IMR-90 (cell line): Measurements from ENCODE around the gene EPHA2. TPM values are rescaled to one million over a fixed set of nuclear protein-coding genes. Genes with fewer than 3 reads are reported as not detected.

Source experiments
- ATAC-seq: fragments of 200-7000 bp; cut with Tn5 transposase; 2 replicates; pipeline ENCODE4 v1.9.1; 2020; ENCODE audit warnings: low read depth, mild to moderate bottlenecking, moderate library complexity
- BruUV-seq: library from RNA; stranded (reverse); fragments of 400-500 nt; replicated peaks from 2 replicates; lab custom pipeline; 2021; lab: Mats Ljungman, UMichigan
- CTCF ChIA-PET: fragments of 300-600 bp; formaldehyde crosslinking; extraction: SDS; loops from one replicate; lab custom pipeline; 2021; ENCODE audit warnings: antibody characterized with exemption; lab: Yijun Ruan, JAX
- POLR2A ChIA-PET: fragments of 300-600 bp; sonication (Branson Sonifier 250); formaldehyde crosslinking; loops from one replicate; lab custom pipeline; 2022; ENCODE audit warnings: antibody characterized with exemption; ENCODE audit not compliant: unreplicated experiment; lab: Charles Lee
- DNase-seq: peaks from one replicate; pipeline ENCODE4 v3.0.0; 2013
- H2AFZ ChIP-seq: replicated peaks from 2 replicates; pipeline ENCODE3; 2013; ENCODE audit warnings: low read length, mild to moderate bottlenecking; ENCODE audit not compliant: poor library complexity
- H2AK5ac ChIP-seq: 2 replicates; pipeline ENCODE4 v1.6.1; 2013; ENCODE audit warnings: low read depth, low read length, inconsistent platforms
- H2AK9ac ChIP-seq: replicated peaks from 2 replicates; pipeline ENCODE3; 2013; ENCODE audit warnings: mild to moderate bottlenecking, low read depth, low read length, moderate library complexity; ENCODE audit not compliant: poor library complexity
- H2BK120ac ChIP-seq: 2 replicates; pipeline ENCODE4 v1.6.1; 2013; ENCODE audit warnings: low read depth, low read length, inconsistent platforms
- H2BK15ac ChIP-seq: 3 replicates; pipeline ENCODE4 v1.6.1; 2013; ENCODE audit warnings: low read depth, low read length, inconsistent platforms
- H2BK20ac ChIP-seq: 2 replicates; pipeline ENCODE4 v1.6.1; 2013; ENCODE audit warnings: low read depth, mild to moderate bottlenecking, inconsistent platforms, low read length, moderate library complexity
- H2BK5ac ChIP-seq: 2 replicates; pipeline ENCODE4 v1.6.1; 2013; ENCODE audit warnings: mild to moderate bottlenecking, low read depth, low read length, inconsistent platforms; ENCODE audit not compliant: poor library complexity, severe bottlenecking
- H3K14ac ChIP-seq: replicated peaks from 2 replicates; pipeline ENCODE4 v1.6.1; 2013; ENCODE audit warnings: low read depth, low read length, inconsistent platforms
- H3K18ac ChIP-seq: 2 replicates; pipeline ENCODE4 v1.6.1; 2013; ENCODE audit warnings: low read depth, low read length, control low read depth
- H3K23ac ChIP-seq: 2 replicates; pipeline ENCODE4 v1.6.1; 2013; ENCODE audit warnings: low read depth, low read length, inconsistent platforms
- H3K27ac ChIP-seq: 2 replicates; pipeline ENCODE4 v1.5.1; 2013; ENCODE audit warnings: mild to moderate bottlenecking, control low read depth, low read length; ENCODE audit not compliant: insufficient read depth
- H3K27me3 ChIP-seq: 2 replicates; pipeline ENCODE4 v1.6.1; 2013; ENCODE audit warnings: low read length; ENCODE audit not compliant: control insufficient read depth, insufficient read depth
- H3K36me3 ChIP-seq: 2 replicates; pipeline ENCODE4 v1.6.1; 2013; ENCODE audit warnings: low read length, mixed read lengths; ENCODE audit not compliant: control insufficient read depth, insufficient read depth
- H3K4ac ChIP-seq: 2 replicates; pipeline ENCODE4 v1.6.1; 2013; ENCODE audit warnings: low read depth, low read length, inconsistent platforms
- H3K4me1 ChIP-seq: 2 replicates; pipeline ENCODE4 v1.6.1; 2013; ENCODE audit warnings: low read length, mixed read lengths; ENCODE audit not compliant: control insufficient read depth, insufficient read depth
- H3K4me2 ChIP-seq: 2 replicates; pipeline ENCODE4 v1.6.1; 2013; ENCODE audit warnings: low read depth, mild to moderate bottlenecking, control low read depth, low read length, moderate library complexity
- H3K4me3 ChIP-seq: 2 replicates; pipeline ENCODE4 v1.5.1; 2013; ENCODE audit warnings: low read depth, mild to moderate bottlenecking, control low read depth, low read length, moderate library complexity; ENCODE audit not compliant: insufficient read depth
- H3K56ac ChIP-seq: 2 replicates; pipeline ENCODE4 v1.6.1; 2013; ENCODE audit warnings: low read length, inconsistent platforms; ENCODE audit not compliant: insufficient read depth; ENCODE audit errors: extremely low read depth
- H3K79me1 ChIP-seq, 2 experiments: 2 replicates each; pipeline ENCODE4 v1.6.1; 2013; ENCODE audit warnings: low read length in 2 of 2, inconsistent platforms in 1 of 2, low read depth in 1 of 2
- H3K9ac ChIP-seq: 2 replicates; pipeline ENCODE4 v1.6.1; 2013; ENCODE audit warnings: low read depth, low read length, control low read depth
- H3K9me1 ChIP-seq: 2 replicates; pipeline ENCODE4 v1.6.1; 2013; ENCODE audit warnings: low read length, inconsistent platforms; ENCODE audit not compliant: insufficient read depth
- H3K9me3 ChIP-seq: 2 replicates; pipeline ENCODE4 v1.6.1; 2013; ENCODE audit warnings: low read length; ENCODE audit not compliant: control insufficient read depth, insufficient read depth
- H4K20me1 ChIP-seq: 2 replicates; pipeline ENCODE4 v1.6.1; 2013; ENCODE audit warnings: low read length, inconsistent platforms; ENCODE audit not compliant: insufficient read depth
- H4K5ac ChIP-seq: 2 replicates; pipeline ENCODE4 v1.6.1; 2013; ENCODE audit warnings: mild to moderate bottlenecking, low read depth, low read length, control low read depth
- H4K8ac ChIP-seq, 2 experiments: 2 replicates each; pipeline ENCODE4 v1.6.1; 2013; ENCODE audit warnings: low read depth in 2 of 2, low read length in 2 of 2, control low read depth in 1 of 2, inconsistent platforms in 1 of 2
- H4K91ac ChIP-seq: 2 replicates; pipeline ENCODE4 v1.6.1; 2013; ENCODE audit warnings: low read depth, low read length, inconsistent platforms; ENCODE audit not compliant: insufficient read depth
- BHLHE40 ChIP-seq: fragments of 150-350 bp; IDR thresholded peaks from 2 replicates; pipeline ENCODE4 v1.6.1; 2016; ENCODE audit warnings: mild to moderate bottlenecking, low read depth, low read length
- CEBPB ChIP-seq: IDR thresholded peaks from 2 replicates; pipeline ENCODE4 v1.6.1; 2012; ENCODE audit warnings: low read depth, low read length, improper control_type of control experiment
- FOS ChIP-seq: fragments of 150-350 bp; IDR thresholded peaks from 2 replicates; pipeline ENCODE4 v1.6.1; 2016; ENCODE audit warnings: low read depth, low read length
- MAFK ChIP-seq: IDR thresholded peaks from 2 replicates; pipeline ENCODE4 v1.6.1; 2012; ENCODE audit warnings: low read depth, low read length, improper control_type of control experiment
- MAZ ChIP-seq: IDR thresholded peaks from 2 replicates; pipeline ENCODE4 v1.6.1; 2012; ENCODE audit warnings: low read depth, mild to moderate bottlenecking, low read length, improper control_type of control experiment, moderate library complexity, borderline replicate concordance
- NFE2L2 ChIP-seq: fragments of 150-350 bp; IDR thresholded peaks from 2 replicates; pipeline ENCODE4 v1.6.1; 2016; ENCODE audit warnings: low read depth, mild to moderate bottlenecking, low read length
- RAD21 ChIP-seq: IDR thresholded peaks from 2 replicates; pipeline ENCODE4 v1.6.1; 2012; ENCODE audit warnings: low read length, improper control_type of control experiment
- RCOR1 ChIP-seq: IDR thresholded peaks from 2 replicates; pipeline ENCODE4 v1.6.1; 2012; ENCODE audit warnings: mild to moderate bottlenecking, low read length, improper control_type of control experiment; ENCODE audit not compliant: insufficient replicate concordance
- RFX5 ChIP-seq: IDR thresholded peaks from 2 replicates; pipeline ENCODE4 v1.8.0; 2012; ENCODE audit warnings: low read depth, mild to moderate bottlenecking, low read length, moderate library complexity
- SMC3 ChIP-seq: fragments of 150-350 bp; IDR thresholded peaks from 2 replicates; pipeline ENCODE4 v1.6.1; 2016; ENCODE audit warnings: low read depth, mild to moderate bottlenecking, antibody characterized with exemption, low read length, moderate library complexity
- WGBS, 2 experiments: methylation state at CpG; one replicate each; pipeline versions ENCODE4 v1.1.5 to v1.1.7; 2013; ENCODE audit warnings: missing lambda C conversion rate in 2 of 2; ENCODE audit not compliant: insufficient read length in 1 of 2; ENCODE audit errors: extremely low coverage in 2 of 2; 5-methylcytosine and 5-hydroxymethylcytosine counted together
- dilution Hi-C: fragments of 300-500 bp; cut with HindIII; formaldehyde crosslinking; loops from one replicate; pipeline ENCODE4 v1.14.3; 2018; ENCODE audit warnings: low sequenced_read_pairs; ENCODE audit not compliant: unreplicated experiment
- in situ Hi-C: fragments of 300-500 bp; cut with MboI; formaldehyde crosslinking; loops from 3 replicates; pipeline ENCODE4 v1.14.3; 2019; ENCODE audit warnings: low sequenced_read_pairs, inconsistent platforms, mixed read lengths
- intact Hi-C: fragments of 100-400 bp; cut with micrococcal nuclease; formaldehyde crosslinking; loops from 2 replicates; pipeline ENCODE4 v1.10.0; 2022
- polyA plus RNA-seq, 3 experiments: library from polyadenylated mRNA; depleted of rRNA; stranded (reverse); fragments of >200 nt; gene quantifications; 2 replicates each; pipeline ENCODE4 v1.2.3, GENCODE V29; 2012; ENCODE audit warnings: low replicate concordance in 1 of 3
- total RNA-seq: library from RNA; depleted of rRNA; stranded (reverse); fragments of >200 nt; gene quantifications from 2 replicates; pipeline ENCODE4 v1.2.3, GENCODE V29; 2012
- TF ChIP-seq, protein P1 (sequence below): fragments of 150-350 bp; IDR thresholded peaks from 2 replicates; pipeline ENCODE4 v1.6.1; 2016; ENCODE audit warnings: low read depth, mild to moderate bottlenecking, low read length, moderate library complexity, borderline replicate concordance
- TF ChIP-seq, protein P2 (sequence below): conservative IDR thresholded peaks from 2 replicates; pipeline ENCODE4 v1.5.1; 2012; ENCODE audit warnings: mild to moderate bottlenecking, low read depth, low read length, improper control_type of control experiment
- TF ChIP-seq, protein P3 (sequence below): fragments of 150-350 bp; IDR thresholded peaks from 2 replicates; pipeline ENCODE4 v1.6.1; 2017; ENCODE audit warnings: mild to moderate bottlenecking, antibody characterized with exemption, low read length, low read depth

Gene EPHA2
- total and polyA plus RNA-seq, 2 of the 4 experiments (the other 2 are of a cell fraction): 24.0 to 72.6 TPM

DNA sequence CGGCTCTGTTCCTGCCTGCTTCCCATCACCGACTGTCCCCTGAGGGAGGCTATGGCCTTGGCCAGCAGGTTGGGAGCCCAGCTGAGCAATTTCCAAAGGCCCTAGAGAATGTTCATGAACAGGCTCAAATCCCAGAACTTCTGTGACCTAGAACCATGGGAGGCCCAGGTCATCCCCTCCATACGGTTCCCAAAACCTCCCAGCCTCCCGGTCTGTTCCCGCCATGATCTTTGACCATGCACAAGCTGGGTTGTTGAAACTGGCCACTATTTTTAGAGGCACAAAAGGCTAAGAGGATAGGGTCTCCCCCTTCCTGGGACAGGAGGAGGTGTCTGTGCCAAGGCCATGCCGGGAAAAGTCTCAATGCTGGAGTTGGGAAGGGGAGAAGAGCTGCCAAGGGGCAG, 27.5 kb downstream of the EPHA2 start:
- H3K14ac ChIP-seq: no peak overlapping the region
- no peak for TF ChIP-seq CEBPB
- TF ChIP-seq, protein P1, sequence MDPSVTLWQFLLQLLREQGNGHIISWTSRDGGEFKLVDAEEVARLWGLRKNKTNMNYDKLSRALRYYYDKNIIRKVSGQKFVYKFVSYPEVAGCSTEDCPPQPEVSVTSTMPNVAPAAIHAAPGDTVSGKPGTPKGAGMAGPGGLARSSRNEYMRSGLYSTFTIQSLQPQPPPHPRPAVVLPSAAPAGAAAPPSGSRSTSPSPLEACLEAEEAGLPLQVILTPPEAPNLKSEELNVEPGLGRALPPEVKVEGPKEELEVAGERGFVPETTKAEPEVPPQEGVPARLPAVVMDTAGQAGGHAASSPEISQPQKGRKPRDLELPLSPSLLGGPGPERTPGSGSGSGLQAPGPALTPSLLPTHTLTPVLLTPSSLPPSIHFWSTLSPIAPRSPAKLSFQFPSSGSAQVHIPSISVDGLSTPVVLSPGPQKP: no peak
- TF ChIP-seq, protein P2, sequence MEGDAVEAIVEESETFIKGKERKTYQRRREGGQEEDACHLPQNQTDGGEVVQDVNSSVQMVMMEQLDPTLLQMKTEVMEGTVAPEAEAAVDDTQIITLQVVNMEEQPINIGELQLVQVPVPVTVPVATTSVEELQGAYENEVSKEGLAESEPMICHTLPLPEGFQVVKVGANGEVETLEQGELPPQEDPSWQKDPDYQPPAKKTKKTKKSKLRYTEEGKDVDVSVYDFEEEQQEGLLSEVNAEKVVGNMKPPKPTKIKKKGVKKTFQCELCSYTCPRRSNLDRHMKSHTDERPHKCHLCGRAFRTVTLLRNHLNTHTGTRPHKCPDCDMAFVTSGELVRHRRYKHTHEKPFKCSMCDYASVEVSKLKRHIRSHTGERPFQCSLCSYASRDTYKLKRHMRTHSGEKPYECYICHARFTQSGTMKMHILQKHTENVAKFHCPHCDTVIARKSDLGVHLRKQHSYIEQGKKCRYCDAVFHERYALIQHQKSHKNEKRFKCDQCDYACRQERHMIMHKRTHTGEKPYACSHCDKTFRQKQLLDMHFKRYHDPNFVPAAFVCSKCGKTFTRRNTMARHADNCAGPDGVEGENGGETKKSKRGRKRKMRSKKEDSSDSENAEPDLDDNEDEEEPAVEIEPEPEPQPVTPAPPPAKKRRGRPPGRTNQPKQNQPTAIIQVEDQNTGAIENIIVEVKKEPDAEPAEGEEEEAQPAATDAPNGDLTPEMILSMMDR: no peak
- TF ChIP-seq FOS: no peak
- TF ChIP-seq RFX5: no peak
- no peak for TF ChIP-seq MAFK
- no peak for TF ChIP-seq RCOR1
- TF ChIP-seq, protein P3, sequence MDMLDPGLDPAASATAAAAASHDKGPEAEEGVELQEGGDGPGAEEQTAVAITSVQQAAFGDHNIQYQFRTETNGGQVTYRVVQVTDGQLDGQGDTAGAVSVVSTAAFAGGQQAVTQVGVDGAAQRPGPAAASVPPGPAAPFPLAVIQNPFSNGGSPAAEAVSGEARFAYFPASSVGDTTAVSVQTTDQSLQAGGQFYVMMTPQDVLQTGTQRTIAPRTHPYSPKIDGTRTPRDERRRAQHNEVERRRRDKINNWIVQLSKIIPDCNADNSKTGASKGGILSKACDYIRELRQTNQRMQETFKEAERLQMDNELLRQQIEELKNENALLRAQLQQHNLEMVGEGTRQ: no peak
- TF ChIP-seq BHLHE40: no peak
- no peak for TF ChIP-seq NFE2L2
- no peak for TF ChIP-seq RAD21
- TF ChIP-seq MAZ: no peak
- TF ChIP-seq SMC3: no peak
- H3K27me3 ChIP-seq: no peaks in the 10 kb centered on the region
- peaks cover 19 to 76% of the 10 kb centered on the region in 2 experiments for H3K79me1 ChIP-seq
- peaks cover 53% of the 10 kb centered on the region for H4K20me1 ChIP-seq
- in situ Hi-C loops (no loop called here), dilution Hi-C loops (no loop called here), intact Hi-C loops (no loop called here)
- BruUV-seq: no TSS peak
- CTCF ChIA-PET: no interaction called here
- no peak overlapping the region for H2AFZ ChIP-seq
- no peaks in the 10 kb centered on the region for H3K9me3 ChIP-seq
- no peak overlapping the region for H3K56ac ChIP-seq
- no peak overlapping the region for H3K27ac ChIP-seq
- no peak overlapping the region for H3K4me2 ChIP-seq
- ATAC-seq (no peak), DNase-seq (no peak)
- no peak overlapping the region for H3K4ac ChIP-seq
- no peak overlapping the region for H3K18ac ChIP-seq
- H2AK5ac ChIP-seq: no peak overlapping the region
- peaks cover 86% of the 10 kb centered on the region for H3K36me3 ChIP-seq
- no peak overlapping the region for H4K5ac ChIP-seq
- 0 out of 2 replicates have a peak, but pooled peaks cover 2% of the 10 kb centered on the region for H3K9me1 ChIP-seq
- H2BK20ac ChIP-seq: no peak overlapping the region
- H4K91ac ChIP-seq: no peak overlapping the region
- POLR2A ChIA-PET: no interaction called here
- H2BK5ac ChIP-seq: no peak overlapping the region
- H3K4me3 ChIP-seq: no peak overlapping the region
- no peak overlapping the region for H3K23ac ChIP-seq
- no peak overlapping the region for H4K8ac ChIP-seq
- H3K9ac ChIP-seq: no peak overlapping the region
- H2AK9ac ChIP-seq: no peak overlapping the region
- H3K4me1 ChIP-seq: peaks cover 2% of the 10 kb centered on the region; the same call in 1 of the 2 replicates
- no peak overlapping the region for H2BK120ac ChIP-seq
- H2BK15ac ChIP-seq: no peak overlapping the region
- 86% methylated on average over 1 of the region's 6 CpGs; no CpG with 5 or more reads in 1 of the 2 experiments for WGBS, 2 experiments
